Occipital lobe (tissue), 2 donors: ENCODE results near the gene ACTA1. TPM values are rescaled to one million over a fixed set of nuclear protein-coding genes. Genes with fewer than 3 reads are reported as not detected.
A peak's percentile ranks its signal among the peaks of the same experiment; 100 is the strongest.
"Not testable (repeated sequence)": the region's sequence is repeated elsewhere in the genome, so short reads cannot be mapped to it uniquely, and the experiment has no call there.

ENCODE experiments used
- DNase-seq: peaks from one replicate; lab custom pipeline; 2025; lab: John Stamatoyannopoulos, UW
- total RNA-seq: library from RNA; depleted of rRNA; stranded (reverse); fragments of >200 nt; gene quantifications from one replicate; pipeline ENCODE4 v1.2.3, GENCODE V29; 2014

Gene ACTA1
- total RNA-seq, 1 donor from 2014 or later, result 1.7 TPM

DNA sequence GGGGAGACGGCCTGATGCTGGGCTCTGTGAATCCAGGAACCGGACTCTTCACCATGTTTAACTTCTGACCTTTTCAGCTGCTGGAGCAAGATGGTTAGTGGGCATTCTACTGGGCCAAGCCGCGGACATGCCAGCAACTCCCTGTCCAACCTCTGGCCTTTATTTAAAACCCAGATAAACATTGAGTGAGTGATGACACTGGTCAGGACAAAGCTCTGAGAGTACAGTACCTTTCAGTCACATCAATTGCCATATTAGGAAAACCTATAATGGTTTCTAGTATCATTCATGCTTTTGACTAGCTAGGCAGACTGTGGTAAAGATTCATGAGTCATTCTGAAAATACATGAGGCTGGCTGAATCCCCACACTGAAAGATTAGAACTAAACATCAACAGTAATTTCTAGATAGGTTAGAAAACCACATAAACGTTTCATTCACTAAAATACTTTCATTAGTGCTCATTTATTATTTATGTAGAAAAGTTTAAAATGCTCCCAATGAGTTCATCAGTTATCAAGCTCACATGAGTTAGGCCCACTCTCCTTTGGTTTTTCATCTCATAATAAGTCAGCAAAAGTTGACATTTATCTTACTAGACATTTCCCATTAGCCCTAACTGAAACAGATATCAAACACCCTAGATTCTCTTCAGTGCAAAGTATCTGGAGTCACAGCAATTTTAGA is 7.1 kb upstream of the ACTA1 start:
- DNase-seq, result no peak

DNA sequence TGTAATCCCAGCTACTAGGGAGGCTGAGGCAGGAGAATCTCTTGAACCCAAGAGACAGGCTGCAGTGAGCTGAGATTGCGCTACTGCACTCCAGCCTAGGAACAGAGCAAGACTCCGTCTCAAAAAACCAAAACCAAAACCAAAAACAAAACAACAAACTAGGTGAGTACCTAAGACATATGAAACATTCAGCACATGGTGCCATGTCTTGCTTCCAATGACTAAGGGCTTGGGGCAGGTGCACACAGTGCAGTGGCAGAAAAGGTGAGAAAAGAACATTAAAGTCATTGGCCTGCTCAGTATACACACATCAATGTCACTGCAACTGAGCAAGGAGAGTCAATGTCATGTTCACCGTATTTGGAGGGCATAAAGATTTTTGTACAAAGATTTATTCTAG is 4.1 kb upstream of the ACTA1 start:
- DNase-seq, result no peak

DNA sequence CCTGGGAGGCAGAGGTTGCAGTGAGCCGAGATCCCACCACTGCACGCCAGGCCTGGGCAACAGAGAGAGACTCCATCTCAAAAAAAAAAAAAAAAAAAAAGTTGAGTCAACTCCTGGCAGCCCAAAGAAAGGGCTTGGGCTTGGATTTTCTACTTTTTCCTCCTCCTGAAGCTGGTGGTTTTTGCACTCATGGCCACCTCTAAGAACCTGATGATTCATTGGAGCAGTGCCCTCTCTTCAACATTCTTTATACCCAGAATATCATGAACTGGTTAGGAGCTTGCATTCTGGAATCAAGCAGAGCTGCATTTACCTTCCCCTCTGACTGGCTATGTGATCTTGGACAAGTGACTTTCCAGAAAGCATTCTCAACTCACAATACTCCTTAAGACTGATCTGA is 3.5 kb upstream of the ACTA1 start:
- DNase-seq, result no peak

DNA sequence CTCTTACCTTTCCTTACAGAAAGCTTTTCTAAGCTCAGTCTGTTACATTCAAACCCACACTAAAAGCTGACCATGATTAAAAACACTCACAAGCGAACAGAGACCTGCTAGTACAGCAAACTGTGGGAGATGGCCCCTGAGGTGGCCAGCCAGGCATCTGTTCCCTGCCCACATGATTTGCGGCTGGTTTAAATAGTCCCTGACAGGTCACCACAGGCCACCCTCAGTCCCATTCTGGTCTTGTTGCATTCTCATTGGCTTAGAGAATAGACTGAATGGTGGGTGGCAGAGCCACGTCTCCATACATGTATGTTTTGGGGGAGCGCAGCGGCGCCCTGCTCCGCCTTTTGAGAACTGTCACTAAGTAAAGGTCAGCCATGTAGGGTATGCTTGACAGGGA is 2.3 kb upstream of the ACTA1 start:
- no peak for DNase-seq

DNA sequence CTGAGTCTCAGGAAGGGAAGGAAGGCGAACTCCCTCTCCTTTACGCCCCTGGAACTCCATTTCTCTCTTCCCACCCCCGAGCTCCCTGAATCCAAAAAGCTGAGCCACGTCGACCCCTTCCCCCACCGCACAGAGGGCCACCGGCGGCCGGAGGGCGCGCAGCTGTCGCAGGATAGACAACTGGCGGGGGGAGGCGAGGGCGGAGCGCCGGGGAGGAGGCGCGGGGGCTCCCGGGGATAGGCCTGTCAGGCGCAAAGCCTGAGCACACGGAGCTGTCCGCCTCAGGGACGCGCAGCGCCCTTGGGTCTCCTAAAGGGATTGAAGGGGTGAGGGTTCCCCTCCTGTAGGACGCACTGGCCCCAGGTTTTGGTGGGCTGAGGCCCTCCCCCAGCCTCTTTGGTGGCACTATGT is 752 bp upstream of the ACTA1 start:
- DNase-seq, result no peak

DNA sequence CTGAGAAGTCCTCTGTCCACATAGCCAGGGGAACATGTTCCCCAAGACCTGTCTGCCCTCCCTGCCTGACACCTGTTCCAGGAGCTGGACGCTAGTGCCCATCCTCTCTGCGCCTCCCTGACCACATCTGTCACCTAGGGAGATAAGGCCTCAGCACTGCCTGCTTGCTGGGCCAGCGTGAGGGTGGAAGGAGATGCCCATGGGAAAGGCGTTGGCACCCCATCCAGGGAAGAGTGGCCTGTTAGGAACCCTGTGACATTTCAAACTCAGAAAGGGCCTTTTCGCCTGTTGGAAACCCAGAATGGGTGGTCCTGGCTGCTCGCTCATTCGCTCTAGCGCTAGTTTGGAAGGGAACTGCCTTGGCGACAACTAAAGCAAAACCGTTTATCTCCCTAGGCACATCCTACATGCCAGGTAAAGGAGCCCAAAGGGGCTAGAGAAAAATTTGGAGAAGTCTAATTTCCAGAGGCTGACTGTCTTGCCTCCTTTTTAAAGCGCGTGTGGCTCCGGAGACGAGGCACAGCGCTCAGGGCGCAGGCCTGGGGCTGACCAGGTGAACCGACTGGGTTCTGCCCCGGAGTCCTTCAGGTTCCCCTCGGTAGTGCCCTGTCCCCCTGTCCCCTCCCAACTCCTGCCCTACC is 410 bp downstream of the ACTA1 start:
- no peak for DNase-seq

DNA sequence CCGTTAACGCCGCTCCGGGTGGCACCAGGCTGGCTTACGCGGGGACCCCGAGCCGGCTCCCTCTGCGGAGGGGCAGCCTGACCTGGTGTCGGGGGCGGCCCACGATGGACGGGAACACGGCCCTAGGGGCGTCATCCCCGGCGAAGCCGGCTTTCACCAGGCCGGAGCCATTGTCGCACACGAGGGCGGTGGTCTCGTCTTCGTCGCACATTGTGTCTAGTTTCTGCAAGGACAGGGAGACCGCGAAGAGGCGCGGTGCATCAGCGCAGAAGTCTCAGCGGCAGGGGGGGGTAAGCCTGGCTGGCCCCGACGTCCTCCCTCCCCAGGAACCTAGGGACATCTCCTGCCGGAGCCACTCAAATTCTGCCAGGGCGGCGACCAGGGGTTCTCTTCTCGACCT is 989 bp downstream of the ACTA1 start:
- DNase-seq, result no peak

DNA sequence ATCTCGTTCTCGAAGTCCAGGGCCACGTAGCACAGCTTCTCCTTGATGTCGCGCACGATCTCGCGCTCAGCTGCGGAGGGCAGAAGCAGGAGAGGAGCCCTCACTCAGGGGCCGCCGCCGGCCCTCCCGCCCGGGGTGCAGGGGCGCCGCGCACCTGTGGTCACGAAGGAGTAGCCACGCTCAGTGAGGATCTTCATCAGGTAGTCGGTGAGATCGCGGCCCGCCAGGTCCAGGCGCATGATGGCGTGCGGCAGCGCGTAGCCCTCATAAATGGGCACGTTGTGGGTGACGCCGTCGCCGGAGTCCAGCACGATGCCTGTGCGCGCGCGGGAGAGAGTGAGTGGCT is 1.8 kb downstream of the ACTA1 start:
- no peak for DNase-seq

DNA sequence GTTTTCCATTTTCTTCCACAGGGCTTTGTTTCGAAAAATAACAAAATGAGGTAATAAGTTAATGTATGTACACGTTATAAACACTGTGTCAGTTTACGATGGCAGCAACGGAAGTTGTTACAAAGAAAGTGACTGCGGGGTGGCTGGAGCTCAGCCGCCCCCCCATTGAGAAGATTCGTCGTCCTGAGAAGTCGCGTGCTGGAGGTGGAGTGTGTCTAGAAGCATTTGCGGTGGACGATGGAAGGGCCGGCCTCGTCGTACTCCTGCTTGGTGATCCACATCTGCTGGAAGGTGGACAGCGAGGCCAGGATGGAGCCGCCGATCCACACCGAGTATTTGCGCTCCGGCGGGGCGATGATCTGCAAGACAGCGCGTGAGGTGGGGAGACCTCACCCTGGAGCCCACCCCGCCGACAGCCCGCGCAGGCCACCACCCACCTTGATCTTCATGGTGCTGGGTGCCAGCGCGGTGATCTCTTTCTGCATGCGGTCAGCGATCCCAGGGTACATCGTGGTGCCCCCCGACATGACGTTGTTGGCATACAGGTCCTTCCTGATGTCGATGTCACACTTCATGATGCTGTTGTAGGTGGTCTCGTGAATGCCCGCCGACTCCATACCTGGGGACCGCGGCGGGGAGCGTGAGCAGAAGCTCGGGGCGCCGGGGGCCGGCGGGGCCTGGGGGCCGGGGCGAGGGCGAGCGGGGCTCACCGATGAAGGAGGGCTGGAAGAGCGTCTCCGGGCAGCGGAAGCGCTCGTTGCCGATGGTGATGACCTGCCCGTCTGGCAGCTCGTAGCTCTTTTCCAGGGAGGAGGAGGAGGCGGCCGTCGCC is 2.4 kb downstream of the ACTA1 start:
- no peak for DNase-seq

DNA sequence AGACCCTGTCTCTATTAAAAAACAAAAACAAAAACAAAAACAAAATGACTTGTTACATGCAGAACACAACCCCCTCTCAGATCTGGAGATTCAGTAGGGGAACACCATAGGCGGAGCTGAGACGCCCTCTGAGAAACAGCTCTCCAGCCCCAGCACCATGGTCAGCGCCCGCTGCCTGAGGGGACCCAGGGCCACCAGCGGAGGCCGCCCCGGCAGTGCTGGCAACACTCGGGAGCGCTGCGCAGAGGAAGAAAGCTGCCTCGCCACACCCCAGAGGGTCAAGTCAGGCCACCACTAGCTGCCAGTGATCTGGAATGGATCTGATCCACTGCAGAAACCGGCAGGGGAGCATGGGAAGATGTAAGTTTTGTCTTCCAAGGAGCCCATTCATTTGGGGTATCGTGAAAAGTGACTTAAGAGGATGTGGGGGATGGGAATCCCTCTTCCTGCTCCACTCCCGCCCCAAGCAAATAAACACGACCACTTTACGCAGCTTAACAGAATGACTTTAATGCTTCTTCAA is 3.1 kb downstream of the ACTA1 start:
- no peak for DNase-seq

DNA sequence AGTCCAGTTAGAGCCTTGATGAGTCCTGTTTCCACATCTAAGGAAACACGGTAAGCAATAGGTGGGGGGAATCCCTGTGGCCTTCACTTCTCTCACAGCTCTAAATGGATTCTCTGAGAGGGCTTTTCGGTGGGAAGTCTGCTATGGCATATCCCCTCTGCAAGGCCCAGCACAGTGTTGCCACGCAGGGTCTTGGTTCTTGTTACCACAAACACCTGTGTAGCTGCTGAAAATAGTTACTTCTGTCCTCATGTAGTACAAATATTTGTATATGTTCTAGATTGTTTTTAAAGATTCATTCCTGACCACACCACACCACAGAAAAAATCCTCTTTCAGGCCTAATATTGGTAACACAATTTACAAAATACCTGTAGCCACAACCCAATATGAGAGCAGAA is 5.6 kb downstream of the ACTA1 start:
- DNase-seq, result no peak

DNA sequence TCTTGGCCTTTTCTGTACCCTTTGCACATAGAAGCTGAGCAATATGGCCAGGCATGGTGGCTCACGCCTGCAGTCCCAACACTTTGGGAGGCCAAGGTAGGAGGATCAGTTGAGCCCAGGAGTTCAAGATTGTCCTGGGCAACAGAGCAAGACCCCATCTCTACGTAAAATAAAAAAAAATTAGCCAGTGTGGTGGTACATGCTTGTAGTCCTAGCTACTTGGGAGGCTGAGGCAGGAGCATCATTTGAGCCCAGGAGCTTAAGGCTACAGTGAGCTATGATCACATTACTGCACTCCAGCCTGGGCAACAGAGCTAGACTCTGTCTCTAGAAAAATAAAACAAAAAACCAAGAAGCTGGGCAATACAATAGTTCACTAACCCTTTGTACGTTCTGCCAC is 6.3 kb downstream of the ACTA1 start:
- no peak for DNase-seq

DNA sequence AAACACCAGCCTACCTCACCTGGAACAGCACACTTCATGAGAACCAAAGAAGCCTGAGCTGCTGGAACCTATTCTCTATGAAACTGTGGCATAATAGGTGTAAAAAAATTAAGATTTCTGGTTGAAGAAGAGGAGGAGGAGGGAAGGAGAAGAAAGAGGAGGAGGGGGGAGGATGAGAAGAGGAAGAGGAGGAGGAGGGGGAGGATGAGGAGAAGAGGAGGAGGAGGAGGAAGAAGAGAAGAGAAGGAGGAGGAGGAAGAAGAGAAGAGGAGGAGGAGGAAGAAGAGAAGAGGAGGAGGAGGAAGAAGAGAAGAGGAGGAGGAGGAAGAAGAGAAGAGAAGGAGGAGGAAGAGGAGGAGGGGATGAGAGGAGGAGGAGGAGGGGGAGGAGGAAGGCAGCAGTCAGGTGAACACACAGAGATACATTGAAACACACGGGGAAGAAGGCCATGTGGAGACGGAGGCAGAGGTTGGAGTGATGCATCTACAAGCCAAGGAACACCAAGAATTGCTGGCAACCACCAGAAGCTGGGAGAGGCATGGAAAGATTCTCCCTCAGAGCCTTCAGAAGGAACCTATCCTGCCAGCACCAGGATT is 8.2 kb downstream of the ACTA1 start:
- no peak for DNase-seq

DNA sequence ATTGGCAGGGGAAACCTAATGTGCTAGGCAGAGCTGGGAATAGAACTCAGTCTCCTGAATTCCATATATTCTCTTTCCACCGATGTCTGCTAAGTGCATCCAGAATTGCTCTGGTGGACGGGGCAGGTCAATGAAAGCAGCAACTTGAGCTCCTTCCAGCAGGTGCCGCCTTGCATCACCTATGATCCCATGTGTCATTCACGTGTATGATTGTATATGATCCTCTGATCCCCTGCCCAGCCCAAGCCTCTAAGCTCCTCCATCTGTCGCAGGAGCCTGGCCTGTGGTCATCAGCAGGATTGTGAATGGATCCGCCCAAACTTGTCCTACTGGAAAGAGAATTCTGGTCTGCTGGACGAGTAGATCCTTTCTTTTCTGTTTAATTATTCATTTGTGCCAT is 13.1 kb downstream of the ACTA1 start:
- no peak for DNase-seq

DNA sequence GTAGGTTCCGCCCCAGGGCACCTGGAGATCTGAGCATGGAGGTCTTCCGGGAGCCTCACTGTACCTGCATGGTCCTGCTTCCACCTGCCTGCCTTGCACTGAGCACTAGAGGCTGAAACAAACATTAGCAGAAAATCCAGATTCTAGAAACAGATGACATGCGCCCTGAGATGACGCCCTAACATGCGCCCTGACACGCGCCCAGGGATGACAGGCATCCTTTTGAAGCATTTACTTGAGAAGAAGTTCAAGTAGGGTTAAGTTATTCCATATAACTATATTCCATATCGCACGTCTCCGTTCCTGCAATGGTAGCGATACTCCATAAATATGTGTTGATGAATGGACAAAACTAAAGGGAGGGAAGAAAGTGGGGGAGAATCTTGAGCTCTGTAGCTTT is 13.7 kb downstream of the ACTA1 start:
- no peak for DNase-seq

DNA sequence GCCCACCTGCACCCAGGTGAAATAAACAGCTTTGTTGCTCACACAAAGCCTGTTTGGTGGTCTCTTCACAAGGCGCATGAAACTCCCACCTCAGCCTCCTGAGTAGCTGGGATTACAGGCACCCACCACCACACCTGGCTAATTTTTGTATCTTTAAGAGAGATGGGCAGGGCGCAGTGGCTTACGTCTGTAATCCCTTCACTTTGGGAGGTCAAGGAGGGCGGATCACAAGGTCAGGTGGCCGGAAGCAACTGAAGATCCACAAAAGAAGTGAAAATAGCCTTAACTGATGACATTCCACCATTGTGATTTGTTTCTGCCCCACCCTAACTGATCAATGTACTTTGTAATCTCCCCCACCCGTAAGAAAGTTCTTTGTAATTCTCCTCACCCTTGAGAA is 15.3 kb downstream of the ACTA1 start:
- DNase-seq, result not testable (repeated sequence)

DNA sequence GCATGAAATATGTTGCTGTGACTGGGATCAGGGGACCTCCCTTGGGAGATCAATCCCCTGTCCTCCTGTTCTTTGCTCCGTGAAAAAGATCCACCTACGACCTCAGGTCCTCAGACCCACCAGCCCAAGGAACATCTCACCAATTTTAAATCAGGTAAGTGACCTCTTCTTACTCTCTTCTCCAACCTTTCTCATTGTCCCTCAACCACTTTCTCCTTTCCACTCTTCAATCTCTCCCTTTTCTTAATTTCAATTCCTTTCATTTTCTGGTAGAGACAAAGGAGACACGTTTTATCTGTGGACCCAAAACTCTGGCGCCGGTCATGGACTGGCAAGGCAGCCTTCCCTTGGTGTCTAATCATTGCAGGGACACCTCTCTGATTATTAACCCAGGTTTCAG is 21.1 kb downstream of the ACTA1 start:
- not testable (repeated sequence) for DNase-seq

DNA sequence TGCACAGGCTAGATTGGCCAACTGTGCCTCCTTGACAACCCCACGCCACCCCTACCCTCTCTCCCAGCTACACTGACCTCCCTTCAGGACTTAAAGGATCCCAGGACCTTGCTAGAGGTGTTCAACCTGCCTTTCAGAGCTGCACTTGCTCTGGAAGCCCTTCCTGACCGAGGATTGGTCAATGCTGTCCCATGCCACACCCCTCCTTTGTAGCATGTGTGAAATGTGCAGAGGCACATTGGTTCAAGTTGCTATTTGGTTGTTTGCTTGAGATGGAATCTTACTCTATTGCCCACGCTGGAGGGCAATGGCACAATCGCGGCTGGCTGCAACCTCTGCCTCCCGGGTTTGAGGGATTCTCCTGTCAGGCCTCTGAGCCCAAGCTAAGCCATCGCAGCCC is 21.8 kb downstream of the ACTA1 start:
- DNase-seq, result no peak

DNA sequence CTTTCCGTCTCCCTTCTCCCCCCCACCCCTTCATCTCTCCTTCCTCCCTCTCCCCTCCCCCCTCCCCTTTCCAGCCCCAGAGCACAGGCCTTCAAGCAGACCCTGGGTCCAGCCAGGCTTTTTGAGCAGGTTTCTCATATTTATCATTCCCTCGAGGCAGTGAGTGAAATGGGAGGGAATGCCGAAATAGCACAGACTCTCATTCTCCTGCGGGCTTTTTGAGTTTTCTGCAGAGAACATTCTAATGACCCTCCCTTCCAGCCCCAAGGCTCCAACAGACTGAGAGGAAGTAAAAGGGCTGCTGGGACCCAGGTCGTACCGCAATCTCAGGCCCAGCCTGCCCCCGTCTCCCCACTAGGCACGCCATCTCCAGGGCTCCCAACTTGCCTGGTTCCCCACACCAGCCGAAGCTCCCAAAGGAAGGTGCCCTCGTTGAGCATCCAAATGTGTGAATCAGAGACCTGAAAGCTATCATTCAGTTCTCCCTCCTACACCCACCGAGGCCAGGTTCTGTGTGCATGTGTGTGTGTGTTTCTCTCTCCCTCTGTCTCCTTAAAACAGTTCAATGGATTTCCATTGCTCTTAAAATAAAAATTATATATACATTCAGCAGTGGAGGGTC is 22.3 kb downstream of the ACTA1 start:
- no peak for DNase-seq

DNA sequence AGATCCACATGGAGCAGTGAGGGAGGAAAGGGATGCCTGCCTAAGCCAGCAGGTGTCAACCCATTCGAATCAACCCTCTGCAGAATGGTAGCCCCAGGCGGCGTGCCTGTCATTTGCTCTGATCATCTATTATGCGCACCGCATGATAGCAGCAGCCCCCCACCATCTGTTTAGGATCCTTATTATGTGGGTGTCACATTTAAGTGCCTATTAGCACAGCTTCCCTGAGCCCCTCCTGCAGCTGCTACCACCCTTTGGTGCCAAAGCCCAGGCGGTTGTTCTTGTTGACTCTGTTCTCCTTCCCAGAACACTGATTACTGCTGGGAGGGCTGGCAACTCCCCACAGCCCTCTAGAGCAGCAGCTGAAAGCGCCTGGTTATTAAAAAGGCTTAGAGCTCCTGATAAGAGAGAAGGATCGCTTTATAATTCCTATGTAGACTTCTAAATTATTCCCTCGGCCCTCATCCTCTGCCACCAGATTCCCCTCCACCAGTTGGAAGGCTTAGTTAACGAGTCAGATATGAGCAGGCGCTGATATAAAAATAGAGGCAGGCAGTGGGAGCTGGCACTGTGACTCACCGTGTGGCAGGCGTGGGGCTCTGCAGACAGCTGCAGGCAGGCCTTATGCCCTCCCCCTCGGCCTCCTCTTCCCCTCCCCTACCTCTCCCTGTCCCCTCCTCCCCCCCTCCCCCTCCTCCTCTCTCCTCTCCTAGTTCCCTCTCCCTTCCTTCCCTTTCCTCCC is 23.0 kb downstream of the ACTA1 start:
- DNase-seq, result peak; percentile 89

DNA sequence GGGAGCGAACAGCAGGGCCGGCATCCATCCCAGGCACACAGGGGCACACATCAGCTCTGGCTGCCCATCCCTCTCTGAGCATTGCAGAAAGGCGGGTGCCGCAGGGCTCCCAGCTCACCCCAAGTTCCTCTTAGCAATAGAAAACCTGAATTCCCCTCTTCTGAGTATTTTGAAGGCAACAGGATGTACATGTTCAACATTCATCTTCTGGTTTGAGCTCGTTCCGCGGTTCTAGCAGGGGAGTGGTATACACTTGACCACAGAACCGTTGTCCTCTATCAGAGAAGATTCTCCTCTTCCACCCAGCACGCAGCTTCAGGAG is 23.6 kb downstream of the ACTA1 start:
- DNase-seq, result no peak
